T-helper 2 cell treated with Interferon-gamma antibody and Interleukin-4, amounts not matched to agents 100 ng/mL and 5 ng/mL, for 36 hours (primary cell): ENCODE data around the gene TMEM154. TPM values are rescaled to one million over a fixed set of nuclear protein-coding genes. Genes with fewer than 3 reads are reported as not detected.

Experiments used
- total RNA-seq: library from RNA; stranded (reverse); gene quantifications from 2 replicates; pipeline ENCODE4 v1.2.3, GENCODE V29; 2022

The TMEM154 gene
- total RNA-seq, 1 donor from 2014 or later = 29.7 TPM

Other genes starting within 250 kb of the TMEM154 start
- gene FBXW7, start 143.9 kb downstream of the TMEM154 start, total RNA-seq = 48.5 and 49.9 TPM in 2 replicates
- 0.14 and 0.16 TPM in 2 replicates for gene TIGD4, start 99.7 kb upstream of the TMEM154 start, total RNA-seq
- 17.1 and 20.3 TPM in 2 replicates for gene ARFIP1, start 100.0 kb upstream of the TMEM154 start, total RNA-seq